ENCODE measurements around the gene RFX2. TPM values are rescaled to one million over a fixed set of nuclear protein-coding genes. Genes with fewer than 3 reads are reported as not detected.

The RFX2 gene
- total and polyA plus RNA-seq, 10 of the 15 experiments (the other 5 are each of a cell fraction or from before 2014, with no cell fraction given) = 3.2 to 9.8 (median 4.7) TPM

DNA sequence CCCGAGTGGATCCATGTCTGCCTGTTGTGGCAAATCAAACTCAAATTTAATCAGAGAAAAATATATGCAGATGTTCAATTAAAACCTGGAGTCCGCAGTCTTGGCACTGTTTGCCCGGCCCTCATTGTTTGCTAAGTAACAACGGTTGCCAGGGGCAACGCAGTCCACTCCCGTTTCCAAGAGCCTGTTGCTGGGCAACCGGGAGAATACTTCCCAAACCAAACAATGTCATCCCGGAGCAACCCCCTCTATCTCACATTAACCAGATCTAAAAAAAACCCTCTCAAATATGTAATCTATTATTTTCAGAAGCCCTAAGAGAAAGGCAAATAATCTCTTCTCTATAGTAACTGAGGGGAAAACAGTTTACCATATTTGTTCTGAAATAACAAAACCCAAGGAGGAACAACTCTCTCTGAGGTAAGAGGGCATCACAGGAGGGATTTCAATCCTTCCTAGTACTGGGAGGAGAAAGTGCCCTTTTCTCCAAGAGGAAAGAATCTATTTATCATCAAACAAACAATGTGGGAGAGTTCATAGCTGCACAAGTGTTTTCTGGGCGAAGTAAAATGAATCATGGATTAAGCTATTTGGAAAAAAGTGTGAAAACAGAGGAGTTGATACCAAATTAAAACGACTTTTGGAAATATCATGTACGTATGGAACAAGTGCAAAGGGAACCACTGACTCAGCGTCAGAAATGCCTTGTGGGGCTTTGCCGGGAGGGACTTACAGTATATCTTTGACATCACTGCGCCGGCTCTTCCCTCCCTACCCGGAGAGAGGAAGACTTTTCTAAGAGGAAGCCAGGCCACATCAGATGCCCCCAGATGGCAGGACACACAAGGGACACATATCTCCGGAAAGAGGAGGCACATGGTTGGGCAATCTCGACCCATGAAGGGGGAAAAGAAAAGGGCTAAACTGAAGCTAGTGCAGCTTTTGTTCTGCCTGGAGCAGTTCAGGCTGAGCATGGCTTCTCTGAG, 43.3 kb downstream of the RFX2 start (continued):
- TF ChIP-seq, protein P1, sequence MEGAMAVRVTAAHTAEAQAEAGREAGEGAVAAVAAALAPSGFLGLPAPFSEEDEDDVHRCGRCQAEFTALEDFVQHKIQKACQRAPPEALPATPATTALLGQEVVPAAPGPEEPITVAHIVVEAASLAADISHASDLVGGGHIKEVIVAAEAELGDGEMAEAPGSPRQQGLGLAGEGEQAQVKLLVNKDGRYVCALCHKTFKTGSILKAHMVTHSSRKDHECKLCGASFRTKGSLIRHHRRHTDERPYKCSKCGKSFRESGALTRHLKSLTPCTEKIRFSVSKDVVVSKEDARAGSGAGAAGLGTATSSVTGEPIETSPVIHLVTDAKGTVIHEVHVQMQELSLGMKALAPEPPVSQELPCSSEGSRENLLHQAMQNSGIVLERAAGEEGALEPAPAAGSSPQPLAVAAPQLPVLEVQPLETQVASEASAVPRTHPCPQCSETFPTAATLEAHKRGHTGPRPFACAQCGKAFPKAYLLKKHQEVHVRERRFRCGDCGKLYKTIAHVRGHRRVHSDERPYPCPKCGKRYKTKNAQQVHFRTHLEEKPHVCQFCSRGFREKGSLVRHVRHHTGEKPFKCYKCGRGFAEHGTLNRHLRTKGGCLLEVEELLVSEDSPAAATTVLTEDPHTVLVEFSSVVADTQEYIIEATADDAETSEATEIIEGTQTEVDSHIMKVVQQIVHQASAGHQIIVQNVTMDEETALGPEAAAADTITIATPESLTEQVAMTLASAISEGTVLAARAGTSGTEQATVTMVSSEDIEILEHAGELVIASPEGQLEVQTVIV (IDR thresholded peaks at IDR 0.05; ENCODE audit: borderline replicate concordance, partially characterized antibody) = no peak
- TF ChIP-seq FOS (IDR thresholded peaks at IDR 0.05; ENCODE audit: borderline replicate concordance, extremely low read depth, insufficient read length) = no peak
- TF ChIP-seq NR2F1 (conservative IDR thresholded peaks at IDR 0.05) = no peak
- TF ChIP-seq MEF2A (IDR thresholded peaks at IDR 0.05; ENCODE audit: insufficient read depth, low read depth, low read length) = no peak
- TF ChIP-seq ZSCAN29 (IDR thresholded peaks at IDR 0.05) = no peak
- no peak for TF ChIP-seq CHD1 (IDR thresholded peaks at IDR 0.05; ENCODE audit: low read depth, low read length)
- no peak for TF ChIP-seq ASH2L (IDR thresholded peaks at IDR 0.05; ENCODE audit: borderline replicate concordance, low read depth)
- TF ChIP-seq IKZF2 (IDR thresholded peaks at IDR 0.05) = peak; percentile 56 to 80; a peak in 3 of 4 replicates
- no peak for TF ChIP-seq BCL11A (IDR thresholded peaks at IDR 0.05; ENCODE audit: low read depth, low read length)
- TF ChIP-seq, protein P2, sequence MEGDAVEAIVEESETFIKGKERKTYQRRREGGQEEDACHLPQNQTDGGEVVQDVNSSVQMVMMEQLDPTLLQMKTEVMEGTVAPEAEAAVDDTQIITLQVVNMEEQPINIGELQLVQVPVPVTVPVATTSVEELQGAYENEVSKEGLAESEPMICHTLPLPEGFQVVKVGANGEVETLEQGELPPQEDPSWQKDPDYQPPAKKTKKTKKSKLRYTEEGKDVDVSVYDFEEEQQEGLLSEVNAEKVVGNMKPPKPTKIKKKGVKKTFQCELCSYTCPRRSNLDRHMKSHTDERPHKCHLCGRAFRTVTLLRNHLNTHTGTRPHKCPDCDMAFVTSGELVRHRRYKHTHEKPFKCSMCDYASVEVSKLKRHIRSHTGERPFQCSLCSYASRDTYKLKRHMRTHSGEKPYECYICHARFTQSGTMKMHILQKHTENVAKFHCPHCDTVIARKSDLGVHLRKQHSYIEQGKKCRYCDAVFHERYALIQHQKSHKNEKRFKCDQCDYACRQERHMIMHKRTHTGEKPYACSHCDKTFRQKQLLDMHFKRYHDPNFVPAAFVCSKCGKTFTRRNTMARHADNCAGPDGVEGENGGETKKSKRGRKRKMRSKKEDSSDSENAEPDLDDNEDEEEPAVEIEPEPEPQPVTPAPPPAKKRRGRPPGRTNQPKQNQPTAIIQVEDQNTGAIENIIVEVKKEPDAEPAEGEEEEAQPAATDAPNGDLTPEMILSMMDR (IDR thresholded peaks at IDR 0.05 in 2 of 3, conservative IDR thresholded peaks at IDR 0.05 in 1 of 3; ENCODE audit: control insufficient read depth in 2 of 3, extremely low read depth in 1 of 3, insufficient read depth in 1 of 3, low read depth in 3 of 3, low read length in 3 of 3) = no peak
